Breast epithelium (tissue), 3 donors: ENCODE measurements around the gene STXBP5L.

Experiments
- CTCF ChIP-seq, 3 donors: fragments of 450-650 bp; IDR thresholded peaks; one replicate each; pipeline ENCODE4 v1.5.1; 2016 to 2017; ENCODE audit warnings: antibody characterized with exemption in 3 of 3, mild to moderate bottlenecking in 3 of 3, moderate library complexity in 3 of 3
- POLR2A ChIP-seq: fragments of 450-650 bp; IDR thresholded peaks from one replicate; pipeline ENCODE4 v1.6.1; 2016; ENCODE audit warnings: antibody characterized with exemption, mild to moderate bottlenecking, moderate library complexity
- POLR2AphosphoS5 ChIP-seq, 3 donors: sonication (generic); formaldehyde crosslinking; IDR thresholded peaks; one replicate each; pipeline ENCODE4 v1.6.1; 2017; ENCODE audit warnings: antibody characterized with exemption in 3 of 3

- TF ChIP-seq CTCF (IDR thresholded peaks at IDR 0.05): no peak
- TF ChIP-seq POLR2A: no peak
- no peak for TF ChIP-seq POLR2AphosphoS5 (IDR thresholded peaks at IDR 0.05)
These were observed 15.1 kb upstream of the STXBP5L start for GRCh38 chr3:120892921-120893320.
